Keratinocyte (primary cell): ENCODE data around the gene LARGE1.

Experiments used
- CTCF ChIP-seq, 3 experiments: IDR thresholded peaks in 1 of 3; conservative IDR thresholded peaks in 1 of 3; optimal IDR thresholded peaks in 1 of 3; 2 replicates in 2 of 3; 3 replicates in 1 of 3; pipeline versions ENCODE3 to v1.5.1; 2011; ENCODE audit warnings: low read length in 3 of 3, mild to moderate bottlenecking in 3 of 3, moderate library complexity in 2 of 3, control low read depth in 1 of 3, inconsistent platforms in 1 of 3; ENCODE audit not compliant: insufficient read depth in 2 of 3; ENCODE audit errors: extremely low read depth in 1 of 3
- EZH2 ChIP-seq: IDR thresholded peaks from one replicate; pipeline ENCODE4 v1.6.1; 2012; ENCODE audit warnings: inconsistent platforms, mild to moderate bottlenecking, low read length, moderate library complexity

GRCh38 chr22:33896154-33896553 lies 24.1 kb downstream of the LARGE1 start:
- TF ChIP-seq CTCF (optimal IDR thresholded peaks at IDR 0.05 in 1 of 3, IDR thresholded peaks at IDR 0.05 in 1 of 3, conservative IDR thresholded peaks at IDR 0.05 in 1 of 3; ENCODE audit: extremely low read depth in 1 of 3, insufficient read depth in 2 of 3, low read length in 3 of 3) (no peak), EZH2 (no peak)
